ENCODE measurements around the gene CAPN15.

The CAPN15 gene

DNA sequence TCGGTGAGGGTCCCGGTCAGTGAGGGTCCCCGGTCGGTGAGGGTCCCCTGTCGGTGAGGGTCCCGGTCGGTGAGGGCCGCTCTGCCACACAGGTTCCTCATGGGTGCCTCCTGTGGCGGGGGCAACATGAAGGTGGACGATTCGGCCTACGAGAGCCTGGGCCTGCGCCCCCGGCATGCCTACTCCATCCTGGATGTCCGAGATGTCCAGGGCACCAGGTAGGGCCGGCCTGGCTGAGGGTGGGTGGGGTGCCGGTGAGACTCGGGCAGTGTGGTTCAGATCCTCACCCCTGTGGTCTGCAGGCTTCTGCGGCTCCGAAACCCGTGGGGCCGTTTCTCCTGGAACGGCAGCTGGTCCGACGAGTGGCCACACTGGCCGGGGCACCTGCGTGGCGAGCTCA, 23.7 kb downstream of the CAPN15 start:
- TF ChIP-seq, protein P1, sequence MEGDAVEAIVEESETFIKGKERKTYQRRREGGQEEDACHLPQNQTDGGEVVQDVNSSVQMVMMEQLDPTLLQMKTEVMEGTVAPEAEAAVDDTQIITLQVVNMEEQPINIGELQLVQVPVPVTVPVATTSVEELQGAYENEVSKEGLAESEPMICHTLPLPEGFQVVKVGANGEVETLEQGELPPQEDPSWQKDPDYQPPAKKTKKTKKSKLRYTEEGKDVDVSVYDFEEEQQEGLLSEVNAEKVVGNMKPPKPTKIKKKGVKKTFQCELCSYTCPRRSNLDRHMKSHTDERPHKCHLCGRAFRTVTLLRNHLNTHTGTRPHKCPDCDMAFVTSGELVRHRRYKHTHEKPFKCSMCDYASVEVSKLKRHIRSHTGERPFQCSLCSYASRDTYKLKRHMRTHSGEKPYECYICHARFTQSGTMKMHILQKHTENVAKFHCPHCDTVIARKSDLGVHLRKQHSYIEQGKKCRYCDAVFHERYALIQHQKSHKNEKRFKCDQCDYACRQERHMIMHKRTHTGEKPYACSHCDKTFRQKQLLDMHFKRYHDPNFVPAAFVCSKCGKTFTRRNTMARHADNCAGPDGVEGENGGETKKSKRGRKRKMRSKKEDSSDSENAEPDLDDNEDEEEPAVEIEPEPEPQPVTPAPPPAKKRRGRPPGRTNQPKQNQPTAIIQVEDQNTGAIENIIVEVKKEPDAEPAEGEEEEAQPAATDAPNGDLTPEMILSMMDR (IDR thresholded peaks at IDR 0.05; ENCODE audit: insufficient read depth, low read length, missing control alignments): no peak
- DNase-seq (ENCODE audit: low read depth, low spot score): no peak
- ChIA-PET POLR2A (no interaction called here), CTCF (no interaction called here)
- H3K4me3 ChIP-seq (ENCODE audit: low read depth, low read length): no peak overlapping the region

DNA sequence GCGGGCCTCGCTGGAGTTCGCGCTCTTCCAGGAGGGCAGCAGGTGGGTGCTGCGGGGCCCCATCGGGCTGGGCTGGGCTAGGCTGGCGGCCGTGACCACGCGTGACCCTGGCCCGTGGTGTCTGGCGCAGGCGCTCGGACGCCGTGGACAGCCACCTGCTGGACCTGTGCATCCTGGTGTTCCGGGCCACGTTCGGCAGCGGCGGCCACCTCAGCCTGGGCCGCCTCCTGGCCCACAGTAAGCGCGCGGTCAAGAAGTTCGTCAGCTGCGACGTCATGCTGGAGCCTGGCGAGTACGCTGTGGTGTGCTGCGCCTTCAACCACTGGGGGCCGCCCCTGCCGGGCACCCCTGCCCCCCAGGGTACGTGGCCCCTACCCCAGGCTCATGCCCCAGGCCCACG, 24.7 kb downstream of the CAPN15 start:
- ChIA-PET CTCF (no interaction called here), POLR2A (no interaction called here)
- TF ChIP-seq, protein P1 (IDR thresholded peaks at IDR 0.05; ENCODE audit: insufficient read depth, low read length, missing control alignments): no peak
- no peak overlapping the region for H3K4me3 ChIP-seq (ENCODE audit: low read depth, low read length)
- DNase-seq (ENCODE audit: low read depth, low spot score): no peak

DNA sequence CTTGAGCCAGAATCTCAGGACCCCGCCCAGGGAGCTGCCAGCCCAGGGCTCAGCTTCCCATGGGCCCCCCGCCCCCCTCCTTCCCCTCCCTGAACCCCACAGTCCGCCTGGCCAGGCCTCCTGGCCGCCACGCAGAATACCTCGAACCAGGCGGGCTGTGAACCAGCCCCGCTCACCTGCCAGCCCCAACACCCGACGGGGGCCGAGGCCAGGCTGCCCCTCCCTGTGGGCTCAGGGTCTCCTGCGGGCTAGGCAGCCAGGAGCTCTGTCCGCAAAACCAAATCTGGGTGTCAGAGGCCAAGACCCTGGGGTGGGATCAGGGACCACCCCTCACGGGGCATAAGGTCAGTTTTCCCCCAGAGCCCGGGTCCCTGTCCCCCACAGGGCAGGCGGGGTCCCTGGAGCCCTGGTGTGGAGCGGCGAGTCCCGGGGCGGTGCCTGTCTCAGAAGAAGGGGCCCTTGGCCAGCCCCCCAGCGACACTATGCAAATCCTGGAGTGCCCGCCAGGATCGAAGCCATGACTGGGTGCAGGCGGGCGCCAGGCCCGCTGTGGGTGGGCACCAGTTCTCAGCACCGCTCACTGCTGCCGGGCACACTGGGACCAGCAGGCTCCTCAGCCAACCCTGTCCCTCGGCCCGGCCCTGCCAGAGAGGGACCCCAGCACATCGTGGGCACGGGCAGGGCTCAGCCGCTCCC, 26.2 kb downstream of the CAPN15 start:
- DNase-seq (ENCODE audit: low read depth, low spot score): no peak
- H3K4me3 ChIP-seq (ENCODE audit: low read depth, low read length): no peak overlapping the region
- ChIA-PET POLR2A (interaction anchor here (0.6 kb wide), 1 partner anchor 18 kb away, joined by 3 read pairs; no protein-coding TSS in a partner anchor), CTCF (interaction anchor here (2.0 kb wide), 1 partner anchor 9 kb away, joined by 7 read pairs; no protein-coding TSS in a partner anchor)
- TF ChIP-seq, protein P1 (IDR thresholded peaks at IDR 0.05; ENCODE audit: insufficient read depth, low read length, missing control alignments): no peak

DNA sequence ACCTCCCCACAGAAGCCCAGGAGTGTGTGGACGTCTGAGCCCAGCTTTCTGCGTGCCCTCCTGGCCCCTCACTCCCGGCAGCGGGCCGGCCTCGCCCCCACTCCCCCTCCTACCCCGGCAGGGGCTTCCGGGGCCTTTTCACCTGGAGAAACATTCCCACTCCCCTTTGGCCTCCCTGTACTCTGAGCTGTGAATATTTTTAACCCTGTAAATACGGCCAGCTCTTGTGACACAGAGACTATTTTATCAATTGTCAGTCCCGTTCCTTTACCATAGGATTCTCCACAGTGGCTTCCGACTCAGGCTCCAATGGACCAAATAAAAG, 26.7 kb downstream of the CAPN15 start:
- TF ChIP-seq, protein P1 (IDR thresholded peaks at IDR 0.05; ENCODE audit: insufficient read depth, low read length, missing control alignments): no peak
- ChIA-PET CTCF (interaction anchor here (2.0 kb wide), 1 partner anchor 10 kb away, joined by 7 read pairs; no protein-coding TSS in a partner anchor), POLR2A (no interaction called here)
- no peak for DNase-seq (ENCODE audit: low read depth, low spot score)
- no peak overlapping the region for H3K4me3 ChIP-seq (ENCODE audit: low read depth, low read length)

DNA sequence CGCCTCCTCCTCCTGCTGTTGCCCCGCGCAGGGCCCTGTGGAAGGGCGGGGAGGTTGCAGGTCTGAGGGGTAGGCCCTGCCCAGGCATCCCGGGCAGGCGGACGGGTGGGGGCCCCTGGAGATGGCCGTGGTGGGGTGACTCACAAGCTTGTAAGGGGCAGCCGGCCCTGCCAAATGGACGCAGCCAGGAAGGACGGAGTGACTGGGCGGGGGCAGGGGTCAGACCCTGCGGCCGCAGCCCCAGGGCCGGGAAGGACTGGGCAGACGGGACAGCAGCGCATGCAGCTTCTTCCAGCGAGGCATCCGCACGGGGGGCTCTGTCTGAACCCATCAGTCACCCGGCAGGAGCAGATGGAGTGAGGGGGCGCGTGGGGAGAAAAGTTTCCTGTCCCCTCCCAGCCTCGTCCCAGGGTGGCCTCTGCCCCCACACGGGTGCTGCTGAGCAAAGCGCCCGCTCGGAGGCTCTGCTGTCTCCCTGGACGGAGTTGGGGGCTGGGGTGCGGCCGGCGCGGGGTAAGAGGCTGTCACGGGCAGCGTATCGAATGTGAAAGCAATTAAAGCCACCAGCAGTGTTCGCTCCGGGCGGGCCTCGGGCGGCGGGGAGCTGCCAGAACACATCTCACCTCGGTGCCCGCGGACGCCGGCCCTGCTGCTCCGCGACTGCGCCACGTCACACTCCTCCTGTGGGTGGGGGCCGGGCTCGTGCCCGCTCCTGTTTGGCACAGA, 27.3 kb downstream of the CAPN15 start:
- H3K4me3 ChIP-seq (ENCODE audit: low read depth, low read length): peak overlapping the region; percentile 12; the same call in 1 of the 2 replicates
- ChIA-PET CTCF (interaction anchor here (2.0 kb wide), 1 partner anchor 11 kb away, joined by 7 read pairs; no protein-coding TSS in a partner anchor), POLR2A (no interaction called here)
- TF ChIP-seq, protein P1 (IDR thresholded peaks at IDR 0.05; ENCODE audit: insufficient read depth, low read length, missing control alignments): no peak
- no peak for DNase-seq (ENCODE audit: low read depth, low spot score)
